Gastrocnemius medialis (tissue), 4 donors: Measurements from ENCODE around the gene TRIM36.

Experiments used
- POLR2A ChIP-seq, 2 donors: fragments of 450-650 bp; IDR thresholded peaks; one replicate each; pipeline ENCODE4 v1.6.1; 2017; ENCODE audit warnings: antibody characterized with exemption in 2 of 2, mild to moderate bottlenecking in 2 of 2, moderate library complexity in 2 of 2
- TF ChIP-seq, protein P1 (sequence below), 5 experiments: fragments of 450-650 bp in 3 of 5; fragments of 200-600 bp in 2 of 5; sonication (generic) in 2 of 5; IDR thresholded peaks in 4 of 5; conservative IDR thresholded peaks in 1 of 5; 1 replicate in 4 of 5; 2 replicates in 1 of 5; pipeline ENCODE4 v1.5.1; 2016 to 2019; ENCODE audit warnings: antibody characterized with exemption in 5 of 5, mild to moderate bottlenecking in 3 of 5, moderate library complexity in 3 of 5

DNA sequence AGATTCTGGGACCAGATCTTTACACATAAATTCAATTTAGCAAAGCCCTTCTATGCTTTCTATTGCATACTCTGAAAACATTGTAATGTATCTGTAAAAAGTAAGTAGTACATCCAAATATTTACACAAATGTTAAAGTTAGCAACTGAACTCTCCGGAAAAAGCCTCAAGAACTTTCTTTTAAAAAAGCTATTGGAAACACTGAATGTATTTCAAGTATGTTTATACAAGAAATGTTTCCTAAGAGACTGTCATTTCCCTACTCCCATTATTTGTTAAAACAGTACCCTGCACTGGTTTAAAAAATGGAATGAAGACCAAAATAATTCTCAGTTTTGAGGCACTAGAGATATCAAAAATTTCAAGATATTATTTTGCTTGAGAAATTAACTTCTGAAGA lies 44.8 kb upstream of the TRIM36 start:
- TF ChIP-seq, protein P1, sequence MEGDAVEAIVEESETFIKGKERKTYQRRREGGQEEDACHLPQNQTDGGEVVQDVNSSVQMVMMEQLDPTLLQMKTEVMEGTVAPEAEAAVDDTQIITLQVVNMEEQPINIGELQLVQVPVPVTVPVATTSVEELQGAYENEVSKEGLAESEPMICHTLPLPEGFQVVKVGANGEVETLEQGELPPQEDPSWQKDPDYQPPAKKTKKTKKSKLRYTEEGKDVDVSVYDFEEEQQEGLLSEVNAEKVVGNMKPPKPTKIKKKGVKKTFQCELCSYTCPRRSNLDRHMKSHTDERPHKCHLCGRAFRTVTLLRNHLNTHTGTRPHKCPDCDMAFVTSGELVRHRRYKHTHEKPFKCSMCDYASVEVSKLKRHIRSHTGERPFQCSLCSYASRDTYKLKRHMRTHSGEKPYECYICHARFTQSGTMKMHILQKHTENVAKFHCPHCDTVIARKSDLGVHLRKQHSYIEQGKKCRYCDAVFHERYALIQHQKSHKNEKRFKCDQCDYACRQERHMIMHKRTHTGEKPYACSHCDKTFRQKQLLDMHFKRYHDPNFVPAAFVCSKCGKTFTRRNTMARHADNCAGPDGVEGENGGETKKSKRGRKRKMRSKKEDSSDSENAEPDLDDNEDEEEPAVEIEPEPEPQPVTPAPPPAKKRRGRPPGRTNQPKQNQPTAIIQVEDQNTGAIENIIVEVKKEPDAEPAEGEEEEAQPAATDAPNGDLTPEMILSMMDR (IDR thresholded peaks at IDR 0.05 in 4 of 5, conservative IDR thresholded peaks at IDR 0.05 in 1 of 5): no peak
- TF ChIP-seq POLR2A (IDR thresholded peaks at IDR 0.05): no peak
